DMS114 treated with DMSO at 0.1 percent for 48 hours (cell line): ENCODE measurements around the gene GDF7.

Experiments used
- DNase-seq: peaks from one replicate; lab custom pipeline; 2025; ENCODE audit not compliant: unreplicated experiment; lab: John Stamatoyannopoulos, UW

Gene GDF7

DNA sequence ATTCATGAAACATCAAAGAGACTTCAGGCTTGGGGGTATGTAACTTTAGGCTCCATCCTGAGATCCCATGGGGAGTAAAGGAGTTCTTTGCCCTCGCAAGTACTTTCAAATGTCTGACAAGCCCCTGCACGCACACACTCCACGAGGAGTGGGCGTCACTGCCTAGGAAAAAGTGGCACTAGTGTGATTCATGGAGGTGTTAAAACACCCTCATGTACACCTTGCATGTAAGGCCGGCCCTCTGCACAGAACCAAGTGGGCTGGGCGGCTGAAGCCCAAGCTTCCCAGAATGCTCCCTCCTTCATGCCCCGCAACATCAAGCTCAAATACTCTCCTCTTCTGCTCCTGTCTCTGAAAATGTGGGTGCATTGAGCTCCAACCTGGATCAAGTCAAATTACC lies 23.9 kb upstream of the GDF7 start:
- DNase-seq = no peak

GRCh38 chr2:20643826-20644225 lies 23.1 kb upstream of the GDF7 start:
- no peak for DNase-seq

DNA sequence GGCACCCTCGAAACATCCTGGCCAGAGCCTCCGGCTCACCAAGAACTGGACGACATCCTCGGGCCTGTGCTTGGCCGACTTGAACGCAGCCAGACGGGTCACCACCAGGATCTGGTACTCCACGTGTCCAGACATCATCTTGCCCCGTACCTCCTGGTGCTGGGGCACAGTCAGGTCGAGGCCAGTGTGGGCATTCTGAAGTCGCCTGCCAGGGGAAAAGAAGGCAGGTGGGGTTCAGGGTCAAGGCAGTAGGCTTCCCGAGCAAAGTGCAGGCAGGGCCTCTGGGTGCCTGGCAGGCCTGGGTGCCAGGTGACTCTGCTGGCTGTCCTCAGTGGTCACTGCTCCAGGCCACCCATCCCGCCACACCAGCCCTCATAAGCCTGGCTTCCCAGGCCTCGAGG lies 21.6 kb upstream of the GDF7 start:
- DNase-seq = no peak

- no peak for DNase-seq
Measured at GRCh38 chr2:20645761-20646160, 21.2 kb upstream of the GDF7 start.

- DNase-seq = no peak
Measured at GRCh38 chr2:20646446-20646845, 20.5 kb upstream of the GDF7 start.

DNA sequence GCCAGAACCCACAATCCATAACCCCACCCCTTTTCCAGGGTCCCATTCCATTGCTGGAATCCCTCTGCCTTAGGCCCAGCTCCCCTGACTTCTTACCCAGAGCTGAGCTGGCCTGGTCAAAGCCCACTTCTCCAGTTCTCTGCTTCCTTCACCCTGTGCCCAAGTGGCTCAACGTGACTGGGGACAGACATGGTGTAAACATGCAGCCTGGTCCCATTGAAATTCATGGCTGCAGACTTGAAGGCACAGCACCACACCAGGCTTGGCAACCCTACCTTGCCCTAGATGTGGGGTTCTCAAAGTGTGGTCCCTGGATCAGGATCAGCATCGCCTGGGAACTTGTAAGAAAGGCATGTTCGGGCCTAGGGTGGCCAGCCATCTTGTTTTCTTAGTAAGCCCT lies 19.7 kb upstream of the GDF7 start:
- no peak for DNase-seq

DNA sequence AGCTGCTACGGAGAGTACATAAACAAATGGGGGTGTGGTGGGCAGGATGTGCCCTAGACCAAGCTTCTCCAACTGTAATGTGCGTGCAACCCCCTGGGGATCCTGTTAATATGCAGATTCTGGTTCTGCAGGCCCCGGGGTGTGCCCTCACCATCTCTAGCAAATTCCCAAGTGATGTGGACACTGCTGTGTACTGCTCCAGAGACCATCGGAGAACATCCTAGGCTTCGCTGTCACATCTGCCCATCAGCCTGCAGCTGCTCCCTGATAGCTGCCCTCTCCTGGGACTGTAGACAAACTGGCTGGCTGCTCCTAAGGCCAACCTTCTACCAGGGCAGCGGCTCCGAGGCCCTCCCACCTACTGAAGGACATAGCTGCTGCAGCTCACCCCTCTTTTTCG lies 19.2 kb upstream of the GDF7 start:
- DNase-seq = no peak

- DNase-seq = no peak
Measured at GRCh38 chr2:20648206-20648605, 18.7 kb upstream of the GDF7 start.

- no peak for DNase-seq
Measured at GRCh38 chr2:20648831-20649230, 18.1 kb upstream of the GDF7 start.

DNA sequence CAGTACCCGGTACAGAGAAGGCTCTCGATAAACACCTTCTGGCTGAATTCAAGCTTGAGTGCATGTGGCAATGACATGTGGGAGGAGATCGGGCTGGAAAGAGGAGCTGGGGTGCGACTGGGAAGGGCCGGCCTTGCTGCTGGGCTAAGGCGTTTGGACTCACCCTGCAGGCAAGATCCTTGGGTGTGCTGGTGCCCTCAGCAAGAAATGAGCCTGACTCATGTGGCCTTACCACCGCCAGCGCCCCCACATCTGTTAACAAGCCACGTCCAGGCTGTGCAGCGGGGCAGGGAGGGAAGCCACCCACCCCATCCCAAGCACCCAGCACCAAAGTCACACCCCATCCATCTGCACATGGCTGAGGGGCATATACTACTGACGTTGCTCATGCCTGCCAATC lies 17.4 kb upstream of the GDF7 start:
- no peak for DNase-seq

DNA sequence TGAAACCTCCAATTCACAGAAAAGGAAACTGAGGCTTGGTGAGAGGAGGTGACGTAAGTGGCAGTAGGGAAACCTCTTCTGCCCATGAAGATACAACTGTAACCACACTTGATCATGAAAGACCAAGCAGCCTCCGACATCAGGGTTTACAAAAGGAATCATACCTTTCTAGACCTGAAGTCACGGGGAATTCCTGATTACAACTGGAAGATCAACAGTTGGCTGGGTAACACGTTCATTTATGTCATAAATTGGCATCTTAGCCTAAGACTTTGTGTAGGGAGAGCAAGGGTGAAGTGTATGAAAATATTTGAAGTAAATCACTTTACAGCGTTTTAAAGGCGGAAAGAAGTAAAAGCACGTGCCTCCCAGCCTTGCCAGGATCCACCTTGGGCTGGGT lies 17.0 kb upstream of the GDF7 start:
- DNase-seq = no peak

GRCh38 chr2:20650393-20650876 lies 16.5 kb upstream of the GDF7 start:
- DNase-seq = peak; percentile 4

- peak; percentile 64 for DNase-seq
Measured at GRCh38 chr2:20650877-20651730, 15.8 kb upstream of the GDF7 start, which contains the start of gene HS1BP3. Gene HS1BP3, minus strand, starts transcription at chr2:20651098. Its CDS starts 35 bp downstream, at chr2:20651063.

DNA sequence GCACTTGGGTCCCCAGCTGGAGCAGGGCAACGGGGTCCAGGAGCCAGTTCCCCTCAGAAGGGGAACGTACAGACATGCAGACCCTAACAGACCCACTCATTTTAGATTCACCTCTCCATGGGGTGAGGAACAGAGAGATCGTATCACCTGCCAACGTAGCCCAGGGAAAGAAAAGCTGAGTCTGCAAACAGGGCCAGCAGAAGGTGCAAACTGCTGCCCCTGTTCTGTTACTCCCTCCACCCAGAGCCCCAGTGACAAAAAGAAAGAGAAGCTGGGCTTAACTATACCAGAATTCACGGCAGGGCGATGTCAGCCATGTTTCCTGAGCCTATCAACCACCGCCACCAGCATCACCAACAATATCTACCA lies 15.2 kb upstream of the GDF7 start:
- DNase-seq = no peak

DNA sequence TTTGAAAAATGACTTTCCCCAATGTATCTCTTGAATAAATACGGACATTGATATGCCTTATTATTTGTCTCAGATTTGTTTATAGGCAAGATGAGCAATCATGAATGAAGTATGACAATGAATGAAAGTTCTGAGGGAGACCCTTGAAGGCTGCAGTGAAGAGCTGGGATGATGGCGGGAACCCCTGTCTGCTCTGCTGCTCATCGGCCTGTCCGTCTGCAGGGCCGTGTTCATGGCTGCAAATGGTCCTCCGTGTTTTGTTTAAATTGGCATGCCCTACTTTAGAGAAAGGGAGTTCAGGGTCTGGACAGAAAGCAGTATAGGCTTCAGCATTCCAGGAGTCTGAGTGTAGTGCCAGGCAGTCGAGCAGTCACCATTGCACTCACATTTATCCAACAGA lies 14.8 kb upstream of the GDF7 start:
- no peak for DNase-seq

GRCh38 chr2:20652673-20653575 lies 14.0 kb upstream of the GDF7 start:
- no peak for DNase-seq

GRCh38 chr2:20653695-20654534 lies 13.0 kb upstream of the GDF7 start:
- no peak for DNase-seq

DNA sequence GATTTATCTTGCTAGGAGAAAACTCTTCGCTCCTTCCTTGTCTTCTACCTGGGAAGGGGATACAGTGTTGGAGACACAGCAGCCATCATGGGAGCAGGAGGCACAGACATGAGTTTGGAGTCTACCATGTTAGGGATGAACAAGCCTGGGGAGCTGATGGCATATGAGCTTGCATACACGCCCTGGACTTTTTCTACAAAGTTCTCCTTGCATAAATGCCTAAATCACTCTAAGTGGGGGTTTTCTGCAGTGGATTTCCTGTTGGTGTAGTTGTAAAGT lies 12.5 kb upstream of the GDF7 start:
- no peak for DNase-seq

DNA sequence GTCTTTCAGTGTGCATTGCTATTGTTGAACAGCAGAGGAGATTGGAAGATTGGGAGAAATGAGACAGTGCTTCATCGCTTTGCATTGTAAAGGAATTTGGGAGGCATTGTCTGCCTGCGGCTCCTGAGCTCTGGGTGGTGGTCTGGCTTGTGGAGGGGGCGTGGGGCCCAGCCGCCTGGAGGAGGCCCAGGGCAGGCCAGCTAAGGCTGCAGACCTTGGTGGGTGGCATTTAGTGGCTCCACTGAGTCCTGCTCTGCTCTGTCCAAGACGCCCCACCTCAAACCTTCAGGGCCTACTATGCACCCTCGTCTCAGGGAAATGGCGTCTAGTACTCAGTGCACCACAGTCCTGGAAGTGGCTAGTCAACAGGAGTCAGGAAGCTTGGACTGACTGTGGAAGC lies 10.4 kb upstream of the GDF7 start:
- no peak for DNase-seq

- no peak for DNase-seq
Measured at GRCh38 chr2:20657522-20658235, 9.3 kb upstream of the GDF7 start.
